Effector memory CD4-positive, alpha-beta T cell (primary cell): ENCODE measurements around the gene CENPL.

Experiments used
- DNase-seq, 3 donors: peaks; one replicate each; pipeline ENCODE4 v3.0.0-alpha.2; 2020
- H3K27ac ChIP-seq: 2 replicates; pipeline ENCODE4 v1.7.0; 2013; ENCODE audit warnings: mild to moderate bottlenecking, low read length, moderate library complexity; ENCODE audit not compliant: insufficient read depth, poor library complexity, severe bottlenecking
- H3K27me3 ChIP-seq: replicated peaks from 2 replicates; pipeline ENCODE4 v1.7.0; 2013; ENCODE audit warnings: mild to moderate bottlenecking, low read length; ENCODE audit not compliant: insufficient read depth, control insufficient read depth, poor library complexity, severe bottlenecking
- H3K36me3 ChIP-seq: 2 replicates; pipeline ENCODE4 v1.7.0; 2013; ENCODE audit warnings: mild to moderate bottlenecking, low read length, moderate library complexity; ENCODE audit not compliant: control insufficient read depth, insufficient read depth
- H3K4me1 ChIP-seq: 2 replicates; pipeline ENCODE4 v1.7.0; 2013; ENCODE audit warnings: low read length, mild to moderate bottlenecking; ENCODE audit not compliant: control insufficient read depth, insufficient read depth, poor library complexity, severe bottlenecking
- H3K4me3 ChIP-seq: 2 replicates; pipeline ENCODE4 v1.7.0; 2013; ENCODE audit warnings: low read length, low read depth, mild to moderate bottlenecking; ENCODE audit not compliant: insufficient read depth, poor library complexity, severe bottlenecking
- H3K9me3 ChIP-seq: 2 replicates; pipeline ENCODE4 v1.7.0; 2013; ENCODE audit warnings: mild to moderate bottlenecking, low read length, moderate library complexity; ENCODE audit not compliant: control insufficient read depth

CENPL gene

DNA sequence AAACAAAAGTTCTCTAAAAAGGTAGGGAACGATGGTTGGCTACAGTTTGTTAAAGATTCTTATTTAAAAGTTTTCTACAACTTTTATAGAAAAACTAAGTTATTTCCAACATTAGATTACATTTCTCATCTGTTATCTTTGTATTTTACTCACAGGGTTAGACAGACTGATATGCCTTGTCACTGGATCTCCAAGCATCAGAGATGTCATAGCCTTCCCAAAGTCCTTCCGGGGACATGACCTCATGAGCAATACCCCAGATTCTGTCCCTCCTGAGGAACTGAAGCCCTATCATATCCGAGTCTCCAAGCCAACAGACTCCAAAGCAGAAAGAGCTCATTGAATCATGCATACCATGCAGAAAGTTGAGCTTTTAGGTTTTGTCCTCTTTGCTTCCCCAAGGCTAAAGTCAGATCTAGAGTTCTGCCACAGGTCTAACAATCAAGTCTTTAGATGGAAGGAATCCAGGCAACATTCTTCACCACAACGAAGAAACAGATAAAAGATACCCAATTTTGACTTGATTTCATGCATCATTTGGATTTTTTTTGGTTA lies 32.8 kb upstream of the CENPL start:
- Histone ChIP-seq H3K4me3 (no peak overlapping the region), H3K4me1 (no peaks in the 10 kb centered on the region), H3K9me3 (no peaks in the 10 kb centered on the region), H3K27ac (no peak overlapping the region), H3K27me3 (no peaks in the 10 kb centered on the region), H3K36me3 (peaks cover 25% of the 10 kb centered on the region)
- DNase-seq, result no peak

DNA sequence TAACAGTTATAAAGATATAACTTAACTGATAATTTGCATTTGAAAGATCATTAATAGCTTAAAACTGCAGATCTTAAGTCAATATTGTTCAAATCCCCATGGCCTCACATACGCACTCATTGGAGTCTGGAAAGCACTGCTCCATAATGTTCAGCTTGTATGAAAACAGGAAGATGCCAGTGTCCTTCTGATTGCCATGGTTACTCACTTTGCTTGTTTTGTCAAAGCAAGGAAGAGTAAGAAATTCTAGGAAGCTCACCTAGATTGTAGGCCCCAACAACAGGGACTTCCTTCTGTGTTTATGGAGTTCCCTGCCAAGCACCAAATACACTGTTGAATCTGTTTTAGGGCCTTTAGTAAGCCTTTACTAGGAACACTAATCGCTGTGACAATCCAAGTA lies 32.2 kb upstream of the CENPL start:
- no peak for DNase-seq
- Histone ChIP-seq H3K4me3 (no peak overlapping the region), H3K4me1 (no peaks in the 10 kb centered on the region), H3K9me3 (no peaks in the 10 kb centered on the region), H3K36me3 (peaks cover 26% of the 10 kb centered on the region), H3K27ac (no peak overlapping the region), H3K27me3 (no peaks in the 10 kb centered on the region)

DNA sequence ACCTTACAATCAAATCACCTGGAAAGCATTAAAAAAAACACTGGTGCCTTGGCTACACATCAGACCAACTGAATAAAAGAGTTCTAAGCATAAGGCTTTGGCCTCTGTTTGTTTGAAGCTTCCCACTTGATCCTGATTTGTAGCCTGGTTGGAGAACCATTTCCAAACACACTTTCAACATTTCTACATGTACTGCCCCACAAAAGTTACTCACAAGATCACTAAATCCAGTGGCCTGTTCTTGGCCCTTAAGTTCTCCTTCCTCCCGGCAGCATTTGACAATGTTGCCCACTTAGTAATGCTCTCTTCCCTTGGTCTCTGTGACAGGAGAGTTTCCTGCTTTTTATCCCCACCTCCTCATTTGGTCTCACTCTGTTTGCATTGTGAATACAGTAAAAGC lies 31.3 kb upstream of the CENPL start:
- Histone ChIP-seq H3K36me3 (peaks cover 29% of the 10 kb centered on the region), H3K4me1 (no peaks in the 10 kb centered on the region), H3K9me3 (no peaks in the 10 kb centered on the region), H3K27ac (no peak overlapping the region), H3K27me3 (no peaks in the 10 kb centered on the region), H3K4me3 (no peak overlapping the region)
- no peak for DNase-seq

DNA sequence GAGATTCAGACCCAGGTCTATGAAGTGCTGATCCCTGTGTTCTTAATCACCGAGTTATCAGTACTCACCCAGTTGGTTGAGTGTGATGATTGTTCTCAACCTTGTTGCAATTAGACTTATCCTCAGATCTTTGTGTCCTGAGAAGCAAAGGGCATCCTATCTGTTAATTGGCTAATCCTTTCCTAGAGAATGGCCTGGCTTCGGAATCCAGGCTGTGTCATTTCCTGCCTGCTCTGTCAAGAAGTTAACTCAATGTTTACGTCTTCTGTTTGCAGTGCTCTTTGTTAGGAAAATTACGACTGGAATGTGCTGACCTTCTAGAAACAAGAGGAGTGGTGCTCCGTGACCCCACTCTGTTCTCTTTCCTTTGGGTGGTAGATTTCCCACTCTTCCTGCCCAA lies 28.4 kb upstream of the CENPL start:
- no peaks in the 10 kb centered on the region for H3K4me1 ChIP-seq

DNA sequence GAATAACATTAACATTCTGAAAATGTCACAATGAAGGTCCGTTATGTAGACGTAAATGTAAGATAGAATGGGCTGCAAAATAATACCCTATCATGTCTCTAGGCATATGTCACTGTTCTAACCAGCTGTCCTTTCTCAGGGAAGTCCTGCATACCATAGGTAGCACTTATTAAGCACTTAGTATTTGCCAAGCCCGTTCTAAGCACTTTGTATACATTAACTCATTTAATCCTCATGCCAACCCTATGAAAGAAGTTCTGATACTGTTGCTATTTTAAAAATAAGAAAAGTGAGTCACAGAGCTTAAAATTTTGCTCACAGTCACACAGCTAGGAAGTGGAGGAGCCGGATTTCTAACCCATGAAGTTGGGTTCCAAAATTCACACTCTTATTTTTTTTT lies 27.4 kb upstream of the CENPL start:
- Histone ChIP-seq H3K36me3 (peaks cover 26% of the 10 kb centered on the region), H3K27ac (no peak overlapping the region), H3K4me1 (no peaks in the 10 kb centered on the region), H3K9me3 (no peaks in the 10 kb centered on the region), H3K4me3 (no peak overlapping the region), H3K27me3 (no peaks in the 10 kb centered on the region)
- no peak for DNase-seq

More for the DNA sequence above, 28.4 kb upstream of the CENPL start:
- H3K27ac ChIP-seq, result no peak overlapping the region
- no peak for DNase-seq
- no peaks in the 10 kb centered on the region for H3K27me3 ChIP-seq
- peaks cover 28% of the 10 kb centered on the region for H3K36me3 ChIP-seq
- no peaks in the 10 kb centered on the region for H3K9me3 ChIP-seq
- no peak overlapping the region for H3K4me3 ChIP-seq

DNA sequence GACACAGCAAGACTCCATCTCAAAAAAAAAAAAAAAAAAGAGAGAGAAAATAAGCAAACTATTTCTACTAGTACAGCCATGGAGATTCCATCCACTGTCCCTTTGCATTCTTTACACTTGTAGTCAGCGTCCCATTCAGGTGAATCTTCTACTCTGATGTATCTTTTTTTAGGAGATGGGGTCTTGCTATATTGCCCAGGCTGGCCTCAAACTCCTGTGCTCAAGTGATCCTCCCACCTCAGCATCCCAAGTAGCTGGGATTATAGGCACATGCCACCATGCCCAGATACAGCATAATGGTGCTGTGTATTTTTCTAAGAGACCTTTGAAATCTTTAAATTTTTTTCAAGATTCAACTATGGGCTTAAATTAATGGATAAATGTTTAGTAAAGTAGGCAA lies 8.1 kb upstream of the CENPL start:
- Histone ChIP-seq H3K4me1 (no peaks in the 10 kb centered on the region), H3K9me3 (no peaks in the 10 kb centered on the region), H3K27ac (no peak overlapping the region), H3K36me3 (peaks cover 27% of the 10 kb centered on the region), H3K27me3 (no peaks in the 10 kb centered on the region), H3K4me3 (no peak overlapping the region)
- DNase-seq, result no peak

DNA sequence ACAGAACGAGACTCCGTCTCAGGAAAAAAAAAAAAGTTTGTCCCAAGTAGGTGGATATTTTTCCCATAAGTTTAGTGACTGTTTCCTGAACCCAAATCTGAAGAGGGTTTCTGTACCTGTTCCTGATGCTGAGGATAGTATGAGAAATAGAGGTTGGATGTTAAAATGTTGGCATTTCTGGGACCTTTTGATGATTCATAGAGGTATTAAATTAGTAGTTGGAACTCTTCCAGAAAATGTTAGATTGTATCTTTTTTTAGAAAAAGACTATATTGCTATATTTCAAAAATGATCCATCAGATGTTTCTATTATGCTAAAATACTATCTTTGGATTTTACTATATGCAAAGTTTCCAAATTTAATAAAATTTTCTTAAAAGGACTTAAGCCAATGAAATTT lies 2.9 kb upstream of the CENPL start:
- Histone ChIP-seq H3K4me3 (no peak overlapping the region), H3K9me3 (no peaks in the 10 kb centered on the region), H3K27me3 (no peaks in the 10 kb centered on the region), H3K36me3 (peaks cover 3% of the 10 kb centered on the region), H3K4me1 (peaks cover 14% of the 10 kb centered on the region), H3K27ac (no peak overlapping the region)
- DNase-seq, result no peak

DNA sequence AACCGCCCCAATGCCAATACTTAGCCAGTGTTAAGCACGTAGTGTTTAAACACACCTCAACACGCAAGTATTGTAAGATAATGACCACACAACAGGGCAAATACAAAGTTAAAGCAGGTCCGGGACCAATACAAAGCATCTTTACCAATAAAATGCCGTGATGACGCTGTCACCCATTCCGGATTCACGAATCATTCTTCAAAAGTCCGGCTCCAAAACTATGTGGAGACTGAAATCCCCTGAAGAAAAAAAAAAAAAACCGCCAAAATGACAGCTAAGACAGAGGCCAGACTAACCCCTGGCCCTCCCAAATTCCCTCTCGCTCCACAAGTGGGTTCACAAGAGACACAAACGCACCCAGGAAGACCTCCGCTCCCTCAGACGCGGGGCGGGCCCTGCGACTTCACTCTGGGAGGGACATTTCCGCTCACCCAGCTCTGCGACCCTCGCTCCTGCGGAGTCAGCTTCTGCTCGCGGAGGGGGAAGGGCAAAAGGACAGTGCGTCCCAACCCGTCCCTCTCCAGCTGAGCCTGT lies 835 bp downstream of the CENPL start:
- H3K4me1 ChIP-seq, result peaks cover 14% of the 10 kb centered on the region
- H3K36me3 ChIP-seq, result no peaks in the 10 kb centered on the region
- H3K9me3 ChIP-seq, result no peaks in the 10 kb centered on the region
- peak overlapping the region; percentile 89 for H3K27ac ChIP-seq
- no peak for DNase-seq
- H3K27me3 ChIP-seq, result no peaks in the 10 kb centered on the region
- peak overlapping the region; percentile 91 for H3K4me3 ChIP-seq

DNA sequence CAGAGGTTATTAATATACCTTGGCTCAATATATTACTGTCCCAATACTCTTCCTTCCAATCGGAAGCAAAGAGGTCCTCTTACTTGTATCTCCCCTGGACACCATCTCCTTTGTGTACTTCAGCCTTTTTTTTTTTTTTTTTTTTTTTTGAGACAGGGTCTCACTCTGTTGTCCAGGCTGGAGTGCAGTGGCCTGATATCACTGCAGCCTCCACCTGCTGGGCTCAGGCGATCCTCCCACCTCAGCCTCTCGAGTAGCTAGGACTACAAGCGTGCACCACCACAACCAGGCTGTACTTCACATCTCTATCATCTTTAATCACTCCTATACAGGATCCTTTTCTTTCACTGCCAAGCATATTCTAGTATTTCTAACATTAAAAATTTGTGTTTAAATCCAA lies 3.0 kb downstream of the CENPL start:
- DNase-seq, result no peak
- peaks cover 14% of the 10 kb centered on the region for H3K4me1 ChIP-seq
- H3K27me3 ChIP-seq, result no peaks in the 10 kb centered on the region
- no peaks in the 10 kb centered on the region for H3K9me3 ChIP-seq
- no peak overlapping the region for H3K27ac ChIP-seq
- no peak overlapping the region for H3K4me3 ChIP-seq
- H3K36me3 ChIP-seq, result no peaks in the 10 kb centered on the region

DNA sequence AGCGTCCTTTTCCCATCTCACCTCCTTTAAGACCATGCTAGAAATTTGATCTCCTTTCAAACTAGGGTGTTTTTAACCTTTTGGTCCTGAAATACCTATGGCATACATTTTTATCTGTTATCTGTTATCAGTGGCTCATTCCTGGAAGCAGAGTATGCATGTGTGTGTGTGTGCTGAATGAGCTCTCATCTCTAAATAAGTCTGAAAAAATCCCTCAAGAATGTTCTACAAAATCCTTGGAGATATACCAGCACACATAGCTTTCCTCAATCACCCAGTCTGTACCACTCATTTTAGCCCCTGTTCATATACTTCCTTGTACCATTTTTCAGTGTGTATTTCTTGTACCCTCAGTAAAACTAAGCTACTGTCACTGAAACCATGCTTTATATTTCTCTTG lies 6.2 kb downstream of the CENPL start:
- H3K4me3 ChIP-seq, result no peak overlapping the region
- H3K9me3 ChIP-seq, result no peaks in the 10 kb centered on the region
- DNase-seq, result no peak
- H3K27ac ChIP-seq, result no peak overlapping the region
- no peaks in the 10 kb centered on the region for H3K27me3 ChIP-seq
- H3K36me3 ChIP-seq, result no peaks in the 10 kb centered on the region
- H3K4me1 ChIP-seq, result peaks cover 6% of the 10 kb centered on the region
